OCI-LY1 (cell line): Measurements from ENCODE around the gene FBF1.
A peak's percentile ranks its signal among the peaks of the same experiment; 100 is the strongest.

ENCODE experiments used
- H2AFZ ChIP-seq: fragments of 200-600 bp; sonication (generic), shearing (Covaris generic); 2 replicates; pipeline ENCODE4 v1.6.0; 2014; ENCODE audit warnings: antibody characterized with exemption, mild to moderate bottlenecking, low read length
- H3F3A ChIP-seq: fragments of 200-600 bp; sonication (generic), shearing (Covaris generic); 2 replicates; pipeline ENCODE4 v1.6.0; 2014; ENCODE audit warnings: mild to moderate bottlenecking, antibody characterized with exemption, low read length, moderate library complexity; ENCODE audit not compliant: insufficient read depth
- H3K27ac ChIP-seq: fragments of 200-600 bp; sonication (generic); 2 replicates; pipeline ENCODE4 v1.5.1; 2014; ENCODE audit warnings: low read length, mixed run types, mild to moderate bottlenecking, low read depth; ENCODE audit not compliant: poor library complexity, severe bottlenecking
- H3K27me3 ChIP-seq: fragments of 200-600 bp; sonication (generic); 2 replicates; pipeline ENCODE4 v1.6.0; 2014; ENCODE audit warnings: antibody characterized with exemption, mild to moderate bottlenecking, low read length, moderate library complexity; ENCODE audit not compliant: insufficient read depth
- H3K36me3 ChIP-seq: fragments of 200-600 bp; sonication (generic); 2 replicates; pipeline ENCODE4 v1.6.1; 2014; ENCODE audit warnings: mild to moderate bottlenecking, antibody characterized with exemption, low read length, moderate library complexity, mixed read lengths; ENCODE audit not compliant: insufficient read depth
- H3K4me1 ChIP-seq: fragments of 200-600 bp; sonication (generic); 2 replicates; pipeline ENCODE4 v1.5.1; 2014; ENCODE audit warnings: mild to moderate bottlenecking, low read length, moderate library complexity; ENCODE audit not compliant: insufficient read depth, severe bottlenecking
- H3K4me2 ChIP-seq: fragments of 200-600 bp; sonication (generic), shearing (Covaris generic); 2 replicates; pipeline ENCODE4 v1.6.1; 2014; ENCODE audit warnings: low read length
- H3K4me3 ChIP-seq: fragments of 200-600 bp; sonication (generic); 2 replicates; pipeline ENCODE4 v1.5.1; 2014; ENCODE audit warnings: low read length, low read depth, mild to moderate bottlenecking, mixed read lengths; ENCODE audit not compliant: poor library complexity, severe bottlenecking
- H3K79me2 ChIP-seq: fragments of 200-600 bp; shearing (Covaris generic); 2 replicates; pipeline ENCODE4 v1.6.1; 2016; ENCODE audit warnings: mixed run types, low read length, mixed read lengths; ENCODE audit not compliant: insufficient read depth
- H3K9ac ChIP-seq: fragments of 200-600 bp; sonication (generic), shearing (Covaris generic); 2 replicates; pipeline ENCODE4 v1.6.1; 2014; ENCODE audit warnings: mild to moderate bottlenecking, low read length, mixed read lengths
- H3K9me2 ChIP-seq: fragments of 200-600 bp; sonication (generic), shearing (Covaris generic); 2 replicates; pipeline ENCODE4 v1.6.1; 2014; ENCODE audit warnings: low read depth, mild to moderate bottlenecking, low read length, mixed read lengths
- H3K9me3 ChIP-seq: fragments of 200-600 bp; shearing (Covaris generic); 2 replicates; pipeline ENCODE4 v1.6.1; 2014; ENCODE audit warnings: low read length, mixed read lengths
- H4K20me1 ChIP-seq: fragments of 200-600 bp; sonication (generic), shearing (Covaris generic); 2 replicates; pipeline ENCODE4 v1.6.0; 2016; ENCODE audit warnings: mild to moderate bottlenecking, low read length; ENCODE audit not compliant: insufficient read depth
- EZH2 ChIP-seq: fragments of 200-600 bp; sonication (generic), shearing (Covaris generic); IDR thresholded peaks from 2 replicates; pipeline ENCODE4 v1.8.0; 2017; ENCODE audit warnings: borderline replicate concordance, mixed run types, mild to moderate bottlenecking, antibody characterized with exemption, low read length, moderate library complexity, mixed read lengths
- TF ChIP-seq, protein P1 (sequence below): fragments of 200-600 bp; sonication (generic), shearing (Covaris generic); IDR thresholded peaks from 2 replicates; pipeline ENCODE4 v1.5.1; 2017; ENCODE audit warnings: mild to moderate bottlenecking, antibody characterized with exemption, low read length, moderate library complexity, mixed read lengths

Gene FBF1

DNA sequence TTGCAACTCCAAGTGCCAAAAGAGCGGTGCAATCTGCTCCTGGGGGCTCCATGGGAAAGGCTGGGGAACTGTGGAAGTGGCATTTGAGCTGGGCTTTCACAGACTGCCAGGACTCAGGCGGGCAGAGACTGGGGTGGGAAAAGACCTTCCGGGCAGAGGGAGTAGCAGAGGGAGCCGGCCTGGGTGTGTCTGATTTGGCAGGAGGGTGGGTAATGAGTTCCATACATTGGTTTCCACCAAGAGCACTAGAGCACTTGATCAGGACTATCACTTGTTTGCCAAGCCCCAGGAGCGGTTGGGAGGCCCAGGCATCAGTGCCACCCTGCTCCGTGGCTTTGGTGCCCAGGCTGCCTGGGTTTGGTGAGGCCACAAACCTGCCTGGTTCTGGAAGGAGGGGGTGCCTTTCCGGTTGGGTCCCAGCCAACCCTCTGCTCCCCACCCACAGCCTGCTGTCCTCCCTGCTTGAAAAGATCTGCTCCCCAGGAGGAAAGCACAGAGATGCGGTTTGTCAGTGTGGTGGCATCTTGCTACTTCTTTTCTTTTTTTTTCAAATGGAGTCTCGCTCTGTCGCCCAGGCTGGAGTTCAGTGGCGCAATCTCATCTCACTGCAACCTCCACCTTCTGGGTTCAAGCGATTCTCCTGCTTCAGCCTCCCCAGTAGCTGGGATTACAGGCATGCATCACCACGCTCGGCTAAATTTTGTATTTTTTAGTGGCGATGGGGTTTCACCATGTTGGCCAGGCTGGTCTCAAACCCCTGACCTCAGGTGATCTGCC is 59.0 kb downstream of the FBF1 start:
- H3K4me3 ChIP-seq, result no peak overlapping the region
- no peaks in the 10 kb centered on the region for H3K79me2 ChIP-seq
- H4K20me1 ChIP-seq, result no peaks in the 10 kb centered on the region
- H3K27me3 ChIP-seq, result peaks cover 10% of the 10 kb centered on the region; the same call in 1 of the 2 replicates
- H3K4me2 ChIP-seq, result no peak overlapping the region
- no peak overlapping the region for H2AFZ ChIP-seq
- H3K4me1 ChIP-seq, result peaks cover 17% of the 10 kb centered on the region
- H3K9me2 ChIP-seq, result no peaks in the 10 kb centered on the region
- H3K9me3 ChIP-seq, result no peaks in the 10 kb centered on the region
- TF ChIP-seq, protein P1, sequence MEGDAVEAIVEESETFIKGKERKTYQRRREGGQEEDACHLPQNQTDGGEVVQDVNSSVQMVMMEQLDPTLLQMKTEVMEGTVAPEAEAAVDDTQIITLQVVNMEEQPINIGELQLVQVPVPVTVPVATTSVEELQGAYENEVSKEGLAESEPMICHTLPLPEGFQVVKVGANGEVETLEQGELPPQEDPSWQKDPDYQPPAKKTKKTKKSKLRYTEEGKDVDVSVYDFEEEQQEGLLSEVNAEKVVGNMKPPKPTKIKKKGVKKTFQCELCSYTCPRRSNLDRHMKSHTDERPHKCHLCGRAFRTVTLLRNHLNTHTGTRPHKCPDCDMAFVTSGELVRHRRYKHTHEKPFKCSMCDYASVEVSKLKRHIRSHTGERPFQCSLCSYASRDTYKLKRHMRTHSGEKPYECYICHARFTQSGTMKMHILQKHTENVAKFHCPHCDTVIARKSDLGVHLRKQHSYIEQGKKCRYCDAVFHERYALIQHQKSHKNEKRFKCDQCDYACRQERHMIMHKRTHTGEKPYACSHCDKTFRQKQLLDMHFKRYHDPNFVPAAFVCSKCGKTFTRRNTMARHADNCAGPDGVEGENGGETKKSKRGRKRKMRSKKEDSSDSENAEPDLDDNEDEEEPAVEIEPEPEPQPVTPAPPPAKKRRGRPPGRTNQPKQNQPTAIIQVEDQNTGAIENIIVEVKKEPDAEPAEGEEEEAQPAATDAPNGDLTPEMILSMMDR, result no peak
- TF ChIP-seq EZH2, result no peak
- H3F3A ChIP-seq, result 0 out of 2 replicates have a peak, but pooled peaks cover 6% of the 10 kb centered on the region
- no peak overlapping the region for H3K27ac ChIP-seq
- H3K36me3 ChIP-seq, result peaks cover 4% of the 10 kb centered on the region; the same call in 1 of the 2 replicates
- no peak overlapping the region for H3K9ac ChIP-seq

DNA sequence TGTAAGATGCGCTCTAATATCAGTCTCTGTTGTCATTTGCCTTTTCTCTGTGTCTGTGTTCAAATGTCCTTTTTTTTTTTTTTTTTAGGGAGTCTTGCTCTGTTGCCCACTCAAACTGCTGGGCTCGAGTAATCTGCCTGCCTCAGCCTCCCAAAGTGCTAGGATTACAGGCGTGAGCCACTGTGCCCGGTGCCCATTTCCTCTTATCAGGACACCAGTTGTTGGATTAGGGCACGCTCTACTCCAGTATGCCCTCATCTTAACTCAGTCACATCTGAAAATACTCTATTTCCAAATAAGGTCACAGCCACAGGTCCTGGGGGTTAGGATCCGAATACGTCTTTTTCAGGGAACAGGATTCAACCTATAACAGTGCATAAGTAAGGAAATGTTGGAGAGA is 60.6 kb downstream of the FBF1 start:
- H2AFZ ChIP-seq, result no peak overlapping the region
- peaks cover 10% of the 10 kb centered on the region; the same call in 1 of the 2 replicates for H3K27me3 ChIP-seq
- H3K9ac ChIP-seq, result no peak overlapping the region
- H3K79me2 ChIP-seq, result no peaks in the 10 kb centered on the region
- H3F3A ChIP-seq, result 0 out of 2 replicates have a peak, but pooled peaks cover 6% of the 10 kb centered on the region
- H3K9me3 ChIP-seq, result no peaks in the 10 kb centered on the region
- no peak overlapping the region for H3K4me2 ChIP-seq
- no peak for TF ChIP-seq EZH2
- TF ChIP-seq, protein P1, result no peak
- H4K20me1 ChIP-seq, result no peaks in the 10 kb centered on the region
- H3K4me1 ChIP-seq, result peaks cover 33% of the 10 kb centered on the region
- H3K9me2 ChIP-seq, result no peaks in the 10 kb centered on the region
- H3K4me3 ChIP-seq, result no peak overlapping the region
- no peaks in the 10 kb centered on the region for H3K36me3 ChIP-seq
- H3K27ac ChIP-seq, result no peak overlapping the region

DNA sequence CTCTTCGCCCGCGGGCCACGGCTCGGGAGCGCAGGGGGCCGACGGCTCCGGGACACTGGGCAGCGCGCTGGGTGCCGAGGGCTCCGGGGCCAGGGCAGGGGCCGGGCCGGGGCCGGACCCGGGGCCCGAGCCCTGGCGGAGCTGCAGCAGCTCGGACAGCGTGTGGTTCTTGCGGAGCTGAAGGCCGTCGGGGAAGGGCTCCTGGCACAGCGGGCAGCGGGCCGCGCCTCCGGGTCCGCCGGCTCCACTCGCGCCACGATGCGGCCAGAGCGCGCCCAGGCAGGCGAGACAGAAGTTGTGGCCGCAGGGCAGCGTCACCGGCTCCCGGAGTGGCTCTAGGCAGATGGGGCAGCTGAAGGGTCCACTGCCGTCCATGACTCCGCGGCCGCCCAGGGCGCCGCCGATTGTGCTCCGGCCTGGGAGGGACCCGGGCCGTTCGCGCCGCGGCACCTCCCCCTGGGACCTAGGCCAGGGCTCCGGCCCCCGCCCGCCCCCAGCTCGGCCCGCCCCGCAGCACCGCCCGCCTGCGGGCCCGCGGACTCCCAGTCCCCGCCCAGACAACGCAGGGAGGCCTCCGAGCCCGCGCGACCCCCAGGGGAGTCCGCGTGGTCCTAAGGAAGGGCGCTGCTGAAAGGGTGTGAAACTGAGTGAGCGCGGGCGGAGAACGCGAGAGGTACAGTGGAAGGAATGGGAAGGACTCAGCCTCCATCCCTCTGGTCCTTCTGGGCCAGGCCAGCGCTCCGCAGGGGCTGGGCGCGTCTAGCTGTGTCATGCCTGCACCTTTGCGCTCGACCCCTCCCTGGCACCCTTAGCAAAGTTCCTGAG is 62.5 kb downstream of the FBF1 start, which contains the start of gene TRIM47:
Gene TRIM47, minus strand, starts transcription at position 408 of the 825 bp plus-strand sequence. Its CDS starts 33 bp downstream, at position 375.
- TF ChIP-seq, protein P1, result no peak
- TF ChIP-seq EZH2, result no peak
- no peaks in the 10 kb centered on the region for H3K79me2 ChIP-seq
- 0 out of 2 replicates have a peak, but pooled peaks cover 6% of the 10 kb centered on the region for H3F3A ChIP-seq
- H2AFZ ChIP-seq, result no peak within 1 kb of the TSS
- peaks cover 4% of the 10 kb centered on the region; the same call in 1 of the 2 replicates for H3K27me3 ChIP-seq
- no peaks in the 10 kb centered on the region for H4K20me1 ChIP-seq
- no peaks in the 10 kb centered on the region for H3K9me3 ChIP-seq
- peak within 1 kb of the TSS; percentile 82 for H3K4me2 ChIP-seq
- no peaks in the 10 kb centered on the region for H3K9me2 ChIP-seq
- H3K36me3 ChIP-seq, result no peaks in the 10 kb centered on the region
- H3K4me1 ChIP-seq, result peaks cover 35% of the 10 kb centered on the region
- H3K4me3 ChIP-seq, result peak within 1 kb of the TSS; percentile 62
- peak within 1 kb of the TSS; percentile 63 for H3K9ac ChIP-seq
- no peak within 1 kb of the TSS for H3K27ac ChIP-seq
